Measurements from ENCODE around the gene ZNF548.

DNA sequence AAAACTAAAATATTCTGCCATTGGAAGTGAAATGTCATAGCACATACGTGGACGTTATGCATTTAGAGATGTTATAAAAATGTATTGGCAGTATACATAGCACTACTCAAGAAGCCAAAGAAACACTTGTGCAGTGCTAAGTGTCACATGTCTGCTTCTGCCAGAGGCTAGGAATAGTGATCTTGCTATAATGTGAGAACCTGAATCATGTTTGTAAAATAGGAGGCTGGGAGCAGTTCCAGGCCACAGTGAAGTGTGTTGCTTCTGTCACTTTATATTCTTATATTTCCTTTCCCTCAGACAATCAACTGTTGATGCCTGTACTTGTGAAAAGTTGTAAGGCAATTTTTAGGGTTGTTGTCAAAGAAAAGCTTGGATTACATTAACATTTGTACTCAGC is 22.9 kb upstream of the ZNF548 start:
- TF ChIP-seq, protein P1, sequence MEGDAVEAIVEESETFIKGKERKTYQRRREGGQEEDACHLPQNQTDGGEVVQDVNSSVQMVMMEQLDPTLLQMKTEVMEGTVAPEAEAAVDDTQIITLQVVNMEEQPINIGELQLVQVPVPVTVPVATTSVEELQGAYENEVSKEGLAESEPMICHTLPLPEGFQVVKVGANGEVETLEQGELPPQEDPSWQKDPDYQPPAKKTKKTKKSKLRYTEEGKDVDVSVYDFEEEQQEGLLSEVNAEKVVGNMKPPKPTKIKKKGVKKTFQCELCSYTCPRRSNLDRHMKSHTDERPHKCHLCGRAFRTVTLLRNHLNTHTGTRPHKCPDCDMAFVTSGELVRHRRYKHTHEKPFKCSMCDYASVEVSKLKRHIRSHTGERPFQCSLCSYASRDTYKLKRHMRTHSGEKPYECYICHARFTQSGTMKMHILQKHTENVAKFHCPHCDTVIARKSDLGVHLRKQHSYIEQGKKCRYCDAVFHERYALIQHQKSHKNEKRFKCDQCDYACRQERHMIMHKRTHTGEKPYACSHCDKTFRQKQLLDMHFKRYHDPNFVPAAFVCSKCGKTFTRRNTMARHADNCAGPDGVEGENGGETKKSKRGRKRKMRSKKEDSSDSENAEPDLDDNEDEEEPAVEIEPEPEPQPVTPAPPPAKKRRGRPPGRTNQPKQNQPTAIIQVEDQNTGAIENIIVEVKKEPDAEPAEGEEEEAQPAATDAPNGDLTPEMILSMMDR (IDR thresholded peaks at IDR 0.05): no peak
- TF ChIP-seq POLR2AphosphoS5 (IDR thresholded peaks at IDR 0.05): no peak
- no peak for TF ChIP-seq POLR2A (IDR thresholded peaks at IDR 0.05)
- TF ChIP-seq EP300 (IDR thresholded peaks at IDR 0.05): no peak
